DND-41 (cell line): ENCODE results near the gene FAT3.

Experiments used
- ATAC-seq: fragments of 200-7000 bp; cut with Tn5 transposase; 3 replicates; pipeline ENCODE4 v1.9.1; 2021; ENCODE audit warnings: low read depth; ENCODE audit not compliant: insufficient read depth
- DNase-seq: peaks from one replicate; pipeline ENCODE4 v3.0.0-alpha.2; 2020
- H2AFZ ChIP-seq: 2 replicates; pipeline ENCODE4 v1.6.0; 2012; ENCODE audit warnings: low read depth, low read length
- H3K27ac ChIP-seq: 2 replicates; pipeline ENCODE4 v1.5.1; 2012; ENCODE audit warnings: low read length, inconsistent platforms
- H3K27me3 ChIP-seq: fragments of 200-600 bp; sonication (generic); 2 replicates; pipeline ENCODE4 v1.6.0; 2012; ENCODE audit warnings: low read length, mild to moderate bottlenecking, inconsistent platforms; ENCODE audit not compliant: insufficient read depth, poor library complexity
- H3K36me3 ChIP-seq: 2 replicates; pipeline ENCODE4 v1.5.1; 2012; ENCODE audit warnings: low read length, inconsistent platforms; ENCODE audit not compliant: insufficient read depth
- H3K4me1 ChIP-seq: 2 replicates; pipeline ENCODE4 v1.5.1; 2012; ENCODE audit warnings: mild to moderate bottlenecking, low read length; ENCODE audit not compliant: insufficient read depth
- H3K4me2 ChIP-seq: 2 replicates; pipeline ENCODE4 v1.6.0; 2012; ENCODE audit warnings: mild to moderate bottlenecking, moderate library complexity, low read length, inconsistent platforms; ENCODE audit not compliant: insufficient read depth
- H3K4me3 ChIP-seq, 2 experiments: fragments of 200-600 bp in 1 of 2; shearing (Covaris generic) in 1 of 2; 2 replicates each; pipeline ENCODE4 v1.5.1; 2012 to 2016; ENCODE audit warnings: inconsistent platforms in 2 of 2, low read length in 2 of 2, mild to moderate bottlenecking in 2 of 2, low read depth in 1 of 2, moderate library complexity in 1 of 2
- H3K79me2 ChIP-seq: 2 replicates; pipeline ENCODE4 v1.6.0; 2012; ENCODE audit warnings: low read length, inconsistent platforms; ENCODE audit not compliant: insufficient read depth
- H3K9ac ChIP-seq: 2 replicates; pipeline ENCODE4 v1.6.0; 2012; ENCODE audit warnings: low read depth, mild to moderate bottlenecking, inconsistent platforms, low read length, moderate library complexity
- H3K9me3 ChIP-seq: 2 replicates; pipeline ENCODE4 v1.5.1; 2012; ENCODE audit warnings: low read length, moderate library complexity, mild to moderate bottlenecking, inconsistent platforms; ENCODE audit not compliant: insufficient read depth, severe bottlenecking
- H4K20me1 ChIP-seq: 2 replicates; pipeline ENCODE4 v1.6.0; 2012; ENCODE audit warnings: low read length; ENCODE audit not compliant: insufficient read depth
- EZH2 ChIP-seq: IDR thresholded peaks from 3 replicates; pipeline ENCODE4 v1.6.1; 2012; ENCODE audit warnings: borderline replicate concordance, low read depth, mild to moderate bottlenecking, moderate library complexity, low read length, inconsistent platforms; ENCODE audit not compliant: severe bottlenecking
- TF ChIP-seq, protein P1 (sequence below): IDR thresholded peaks from 2 replicates; pipeline ENCODE4 v1.5.1; 2012; ENCODE audit warnings: borderline replicate concordance, low read length, moderate library complexity, mild to moderate bottlenecking; ENCODE audit not compliant: poor library complexity, severe bottlenecking; ENCODE audit errors: extremely low read depth

The FAT3 gene

DNA sequence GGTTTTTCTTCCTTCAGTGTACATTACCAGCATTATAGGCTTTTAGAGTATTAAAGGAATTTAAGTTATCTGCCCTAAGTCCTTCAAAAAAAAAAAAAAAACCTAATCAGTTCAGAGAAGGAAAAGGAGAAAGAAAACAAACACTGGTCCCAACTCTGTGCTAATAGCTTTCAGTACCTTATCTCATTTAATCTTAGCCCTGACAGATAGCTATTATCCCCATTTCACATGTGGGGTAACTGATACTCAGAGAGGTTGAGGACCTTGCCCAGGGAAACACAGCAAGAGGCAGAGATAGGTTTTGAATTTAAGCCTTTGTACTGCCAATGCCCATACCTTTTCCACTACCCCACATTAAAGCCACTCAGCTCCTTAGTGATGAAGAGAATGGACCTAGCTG lies 43.4 kb downstream of the FAT3 start:
- Histone ChIP-seq H3K4me3 (no peak overlapping the region), H3K4me2 (no peak overlapping the region), H3K27ac (no peak overlapping the region), H3K9me3 (no peaks in the 10 kb centered on the region), H3K9ac (no peak overlapping the region), H3K27me3 (no peaks in the 10 kb centered on the region), H3K36me3 (no peaks in the 10 kb centered on the region), H2AFZ (no peak overlapping the region), H4K20me1 (no peaks in the 10 kb centered on the region), H3K79me2 (no peaks in the 10 kb centered on the region), H3K4me1 (no peaks in the 10 kb centered on the region)
- ATAC-seq (no peak), DNase-seq (no peak)
- TF ChIP-seq, protein P1, sequence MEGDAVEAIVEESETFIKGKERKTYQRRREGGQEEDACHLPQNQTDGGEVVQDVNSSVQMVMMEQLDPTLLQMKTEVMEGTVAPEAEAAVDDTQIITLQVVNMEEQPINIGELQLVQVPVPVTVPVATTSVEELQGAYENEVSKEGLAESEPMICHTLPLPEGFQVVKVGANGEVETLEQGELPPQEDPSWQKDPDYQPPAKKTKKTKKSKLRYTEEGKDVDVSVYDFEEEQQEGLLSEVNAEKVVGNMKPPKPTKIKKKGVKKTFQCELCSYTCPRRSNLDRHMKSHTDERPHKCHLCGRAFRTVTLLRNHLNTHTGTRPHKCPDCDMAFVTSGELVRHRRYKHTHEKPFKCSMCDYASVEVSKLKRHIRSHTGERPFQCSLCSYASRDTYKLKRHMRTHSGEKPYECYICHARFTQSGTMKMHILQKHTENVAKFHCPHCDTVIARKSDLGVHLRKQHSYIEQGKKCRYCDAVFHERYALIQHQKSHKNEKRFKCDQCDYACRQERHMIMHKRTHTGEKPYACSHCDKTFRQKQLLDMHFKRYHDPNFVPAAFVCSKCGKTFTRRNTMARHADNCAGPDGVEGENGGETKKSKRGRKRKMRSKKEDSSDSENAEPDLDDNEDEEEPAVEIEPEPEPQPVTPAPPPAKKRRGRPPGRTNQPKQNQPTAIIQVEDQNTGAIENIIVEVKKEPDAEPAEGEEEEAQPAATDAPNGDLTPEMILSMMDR: no peak
- no peak for TF ChIP-seq EZH2

DNA sequence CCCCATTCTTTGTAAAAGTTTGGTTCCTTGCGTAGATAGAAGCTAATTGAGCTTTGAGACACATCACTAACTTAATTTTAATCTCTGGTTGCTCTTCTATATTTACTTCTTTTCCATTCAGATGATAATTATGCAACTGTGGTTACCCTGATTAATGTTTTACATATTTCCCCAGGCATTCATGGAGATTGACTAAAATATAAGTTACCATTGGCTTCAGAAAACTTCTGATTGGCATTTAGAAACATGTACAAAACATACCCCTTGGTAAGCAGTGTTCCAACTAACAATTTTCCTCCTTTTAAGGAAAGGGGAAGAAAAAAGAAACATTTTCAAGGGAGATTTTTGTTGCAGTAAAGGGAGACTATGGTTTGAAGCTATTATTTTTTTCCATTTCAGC lies 43.9 kb downstream of the FAT3 start:
- no peaks in the 10 kb centered on the region for H3K36me3 ChIP-seq
- no peak overlapping the region for H3K4me2 ChIP-seq
- no peaks in the 10 kb centered on the region for H3K79me2 ChIP-seq
- no peak for DNase-seq
- TF ChIP-seq EZH2: no peak
- TF ChIP-seq, protein P1: no peak
- no peak for ATAC-seq
- no peaks in the 10 kb centered on the region for H4K20me1 ChIP-seq
- no peaks in the 10 kb centered on the region for H3K9me3 ChIP-seq
- no peaks in the 10 kb centered on the region for H3K4me1 ChIP-seq
- H2AFZ ChIP-seq: no peak overlapping the region
- no peak overlapping the region for H3K9ac ChIP-seq
- H3K4me3 ChIP-seq: no peak overlapping the region
- H3K27me3 ChIP-seq: no peaks in the 10 kb centered on the region
- H3K27ac ChIP-seq: no peak overlapping the region

DNA sequence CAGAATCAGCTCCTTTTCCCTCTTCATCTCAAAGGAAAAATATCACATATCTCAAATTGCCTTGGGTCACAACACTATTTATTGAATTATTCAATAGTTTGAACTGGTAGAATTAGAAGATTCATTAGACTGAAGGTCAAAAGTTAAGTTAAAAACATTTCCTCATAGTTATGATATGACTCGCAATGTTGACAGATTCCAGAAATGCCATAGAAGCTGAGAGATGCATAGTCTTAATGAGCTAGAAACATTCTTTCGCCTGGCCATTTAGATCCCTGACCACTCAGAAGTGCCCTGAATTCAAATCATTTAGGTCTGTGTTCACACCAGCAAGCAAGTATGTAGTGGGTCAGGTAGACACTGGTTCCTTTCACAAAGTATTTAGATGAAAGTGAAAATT lies 44.4 kb downstream of the FAT3 start:
- Histone ChIP-seq H4K20me1 (no peaks in the 10 kb centered on the region), H3K4me1 (no peaks in the 10 kb centered on the region), H2AFZ (no peak overlapping the region), H3K27me3 (no peaks in the 10 kb centered on the region), H3K36me3 (no peaks in the 10 kb centered on the region), H3K4me3 (no peak overlapping the region), H3K27ac (no peak overlapping the region), H3K9me3 (no peaks in the 10 kb centered on the region), H3K9ac (no peak overlapping the region), H3K4me2 (no peak overlapping the region), H3K79me2 (no peaks in the 10 kb centered on the region)
- no peak for TF ChIP-seq EZH2
- TF ChIP-seq, protein P1: no peak
- no peak for ATAC-seq
- DNase-seq: no peak

DNA sequence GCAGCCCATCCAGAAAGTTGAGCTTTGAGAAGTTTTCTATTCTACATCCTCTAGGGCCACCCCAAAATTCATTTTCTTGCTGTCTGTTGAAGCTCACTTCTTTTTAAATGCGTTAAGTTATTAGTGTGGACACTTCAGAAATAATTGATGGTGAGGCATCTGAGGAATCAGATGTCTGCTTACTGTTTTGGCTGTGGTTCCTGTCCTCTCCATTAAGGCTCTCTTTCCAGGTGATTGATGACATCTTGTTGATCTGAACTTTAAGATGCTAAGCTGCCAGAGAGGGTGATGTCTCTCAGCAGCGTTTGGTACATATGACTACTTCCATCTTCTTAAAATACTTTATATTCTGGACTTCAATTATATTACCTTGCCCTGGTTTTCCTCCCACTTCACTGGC lies 45.2 kb downstream of the FAT3 start:
- no peaks in the 10 kb centered on the region for H3K36me3 ChIP-seq
- H3K79me2 ChIP-seq: no peaks in the 10 kb centered on the region
- H4K20me1 ChIP-seq: no peaks in the 10 kb centered on the region
- TF ChIP-seq, protein P1: no peak
- TF ChIP-seq EZH2: no peak
- H3K4me3 ChIP-seq: no peak overlapping the region
- H3K27ac ChIP-seq: no peak overlapping the region
- H3K9ac ChIP-seq: no peak overlapping the region
- no peaks in the 10 kb centered on the region for H3K9me3 ChIP-seq
- ATAC-seq (no peak), DNase-seq (no peak)
- H3K4me2 ChIP-seq: no peak overlapping the region
- no peak overlapping the region for H2AFZ ChIP-seq
- no peaks in the 10 kb centered on the region for H3K4me1 ChIP-seq
- H3K27me3 ChIP-seq: no peaks in the 10 kb centered on the region
